ENCODE data around the gene KCNJ15.

The KCNJ15 gene

GRCh38 chr21:38329162-38329561 lies 72.4 kb downstream of the KCNJ15 start:
- no peak for DNase-seq

GRCh38 chr21:38330666-38331065 lies 73.9 kb downstream of the KCNJ15 start:
- no peak for DNase-seq

GRCh38 chr21:38333301-38334272 lies 76.8 kb downstream of the KCNJ15 start:
- no peak for DNase-seq

GRCh38 chr21:38334866-38335265 lies 78.1 kb downstream of the KCNJ15 start:
- no peak for DNase-seq

- DNase-seq = no peak
These were observed 81.0 kb downstream of the KCNJ15 start for GRCh38 chr21:38337793-38338192.

GRCh38 chr21:38340131-38340530 lies 83.3 kb downstream of the KCNJ15 start:
- no peak for DNase-seq

GRCh38 chr21:38341546-38342012 lies 84.8 kb downstream of the KCNJ15 start:
- DNase-seq = no peak

- DNase-seq = no peak
These were observed 85.9 kb downstream of the KCNJ15 start for GRCh38 chr21:38342739-38343138.

GRCh38 chr21:38343691-38344090 lies 86.9 kb downstream of the KCNJ15 start:
- no peak for DNase-seq

- no peak for DNase-seq
These were observed 89.5 kb downstream of the KCNJ15 start for GRCh38 chr21:38346286-38346685.

GRCh38 chr21:38349111-38349746 lies 92.4 kb downstream of the KCNJ15 start:
- DNase-seq = no peak

GRCh38 chr21:38349977-38350376 lies 93.2 kb downstream of the KCNJ15 start:
- DNase-seq = no peak

GRCh38 chr21:38350684-38351083 lies 93.9 kb downstream of the KCNJ15 start:
- no peak for DNase-seq

GRCh38 chr21:38351176-38351959 lies 94.6 kb downstream of the KCNJ15 start:
- DNase-seq = no peak

- no peak for DNase-seq
These were observed 95.2 kb downstream of the KCNJ15 start for GRCh38 chr21:38351961-38352521.

GRCh38 chr21:38352536-38353219 lies 95.9 kb downstream of the KCNJ15 start:
- no peak for DNase-seq

- no peak for DNase-seq
These were observed 97.4 kb downstream of the KCNJ15 start for GRCh38 chr21:38354231-38354630.

- no peak for DNase-seq
These were observed 98.0 kb downstream of the KCNJ15 start for GRCh38 chr21:38354746-38355145.

GRCh38 chr21:38355353-38355752 lies 98.6 kb downstream of the KCNJ15 start:
- DNase-seq = no peak

- DNase-seq = peak; percentile 15 to 22
These were observed 99.4 kb downstream of the KCNJ15 start for GRCh38 chr21:38355992-38356781.

Data from NCI-H187 (cell line).